ENCODE results near the gene SULF2. TPM values are rescaled to one million over a fixed set of nuclear protein-coding genes. Genes with fewer than 3 reads are reported as not detected.
"Not testable (repeated sequence)": the region's sequence is repeated elsewhere in the genome, so short reads cannot be mapped to it uniquely, and the experiment has no call there.

SULF2 gene
- total RNA-seq: 100 to 1,000 TPM in 1 of 4 donors, 10 to 100 TPM in 3; 41.2 to 177 (median 62.3) TPM

GRCh38 chr20:47785311-47785853 is at the start of gene SULF2:
Gene SULF2, minus strand, starts transcription at chr20:47785481. Its CDS starts 28,118 bp downstream, at chr20:47757363.
- Histone ChIP-seq H3K27ac (peak within 1 kb of the TSS; percentile 76 to 94 (median 92)), H3K9me3 (no peaks in the 10 kb centered on the region), H3K4me3 (peak within 1 kb of the TSS; percentile 51 to 79), H3K4me1 (peaks cover 0 to 75% (median 16%) of the 10 kb centered on the region in 3 donors), H3K27me3 (no peaks in the 10 kb centered on the region), H3K36me3 (no peaks in the 10 kb centered on the region)
- TF ChIP-seq CTCF (IDR thresholded peaks at IDR 0.05): no peak
- no peak for TF ChIP-seq POLR2A (IDR thresholded peaks at IDR 0.05)
- TF ChIP-seq POLR2AphosphoS5 (IDR thresholded peaks at IDR 0.05): no peak
- no peak for TF ChIP-seq EP300 (IDR thresholded peaks at IDR 0.05)
- no CpG with 5 or more reads among the region's 82 CpGs for WGBS, 2 donors (ENCODE audit: low coverage in 1 of 2)
- ATAC-seq: peak; percentile 54

- not testable (repeated sequence) for H3K4me3 ChIP-seq, H3K27ac ChIP-seq, H3K27me3 ChIP-seq, H3K36me3 ChIP-seq, ATAC-seq, H3K9me3 ChIP-seq, H3K4me1 ChIP-seq
- no CpG with 5 or more reads among the region's 7 CpGs for WGBS, 2 donors (ENCODE audit: low coverage in 1 of 2)
Measured at GRCh38 chr20:47831675-47832074, 46.4 kb upstream of the SULF2 start.

- ATAC-seq, H3K27ac ChIP-seq, H3K27me3 ChIP-seq, H3K4me1 ChIP-seq, H3K36me3 ChIP-seq, H3K9me3 ChIP-seq, H3K4me3 ChIP-seq: not testable (repeated sequence)
- WGBS, 2 donors (ENCODE audit: low coverage in 1 of 2): 78 to 100% methylated on average over 2 to 8 of the region's 8 CpGs
Measured at GRCh38 chr20:47826716-47827115, 41.4 kb upstream of the SULF2 start.

GRCh38 chr20:47826006-47826405 is 40.7 kb upstream of the SULF2 start:
- ATAC-seq, H3K4me3 ChIP-seq: not testable (repeated sequence)

GRCh38 chr20:47825011-47825762 is 39.9 kb upstream of the SULF2 start:
- H3K36me3 ChIP-seq: no peaks in the 10 kb centered on the region
- no peaks in the 10 kb centered on the region for H3K27me3 ChIP-seq
- TF ChIP-seq CTCF (IDR thresholded peaks at IDR 0.05) (no peak), POLR2AphosphoS5 (IDR thresholded peaks at IDR 0.05) (no peak), POLR2A (IDR thresholded peaks at IDR 0.05) (no peak), EP300 (IDR thresholded peaks at IDR 0.05) (no peak)
- no peaks in the 10 kb centered on the region for H3K9me3 ChIP-seq
- ATAC-seq: no peak
- no peaks in the 10 kb centered on the region for H3K4me1 ChIP-seq
- H3K4me3 ChIP-seq: no peak overlapping the region
- 85 to 90% methylated on average over 4 to 8 of the region's 12 CpGs for WGBS, 2 donors (ENCODE audit: low coverage in 1 of 2)
- no peak overlapping the region for H3K27ac ChIP-seq

More at GRCh38 chr20:47826006-47826405, 40.7 kb upstream of the SULF2 start:
- not testable (repeated sequence) for H3K9me3 ChIP-seq, H3K36me3 ChIP-seq, H3K27ac ChIP-seq, H3K27me3 ChIP-seq, H3K4me1 ChIP-seq
- 80 to 86% methylated on average over 1 to 12 of the region's 18 CpGs for WGBS, 2 donors (ENCODE audit: low coverage in 1 of 2)

GRCh38 chr20:47823941-47824340 is 38.7 kb upstream of the SULF2 start:
- 91 to 100% methylated on average over 2 to 5 of the region's 12 CpGs for WGBS, 2 donors (ENCODE audit: low coverage in 1 of 2)
- not testable (repeated sequence) for H3K36me3 ChIP-seq, H3K4me1 ChIP-seq, H3K27ac ChIP-seq, H3K27me3 ChIP-seq, H3K4me3 ChIP-seq, ATAC-seq, H3K9me3 ChIP-seq

- no peaks in the 10 kb centered on the region for H3K36me3 ChIP-seq
- peaks cover 10% of the 10 kb centered on the region for H3K27me3 ChIP-seq
- ATAC-seq: no peak
- 59 to 74% methylated on average over 8 to 12 of the region's 13 CpGs for WGBS, 2 donors (ENCODE audit: low coverage in 1 of 2)
- H3K4me1 ChIP-seq: no peaks in the 10 kb centered on the region
- TF ChIP-seq POLR2A (IDR thresholded peaks at IDR 0.05): no peak
- TF ChIP-seq CTCF (IDR thresholded peaks at IDR 0.05): no peak
- TF ChIP-seq EP300 (IDR thresholded peaks at IDR 0.05): no peak
- TF ChIP-seq POLR2AphosphoS5 (IDR thresholded peaks at IDR 0.05): no peak
- no peak overlapping the region for H3K27ac ChIP-seq
- H3K4me3 ChIP-seq: no peak overlapping the region
- H3K9me3 ChIP-seq: no peaks in the 10 kb centered on the region
Measured at GRCh38 chr20:47821481-47822100, 36.3 kb upstream of the SULF2 start.
